Activated CD4-positive, CD25-positive, alpha-beta regulatory T cell treated with anti-CD3 and anti-CD28 coated beads, Interleukin-2, amount 50 U/mL, for 24 hours (primary cell): ENCODE measurements around the gene DTX4.

Experiments used
- ATAC-seq, 2 donors: fragments of 150-1000 bp; cut with Tn5 transposase; one replicate each; pipeline ENCODE4 v1.10.0; 2021; ENCODE audit warnings: mild to moderate bottlenecking in 1 of 2, moderate library complexity in 1 of 2

Gene DTX4

DNA sequence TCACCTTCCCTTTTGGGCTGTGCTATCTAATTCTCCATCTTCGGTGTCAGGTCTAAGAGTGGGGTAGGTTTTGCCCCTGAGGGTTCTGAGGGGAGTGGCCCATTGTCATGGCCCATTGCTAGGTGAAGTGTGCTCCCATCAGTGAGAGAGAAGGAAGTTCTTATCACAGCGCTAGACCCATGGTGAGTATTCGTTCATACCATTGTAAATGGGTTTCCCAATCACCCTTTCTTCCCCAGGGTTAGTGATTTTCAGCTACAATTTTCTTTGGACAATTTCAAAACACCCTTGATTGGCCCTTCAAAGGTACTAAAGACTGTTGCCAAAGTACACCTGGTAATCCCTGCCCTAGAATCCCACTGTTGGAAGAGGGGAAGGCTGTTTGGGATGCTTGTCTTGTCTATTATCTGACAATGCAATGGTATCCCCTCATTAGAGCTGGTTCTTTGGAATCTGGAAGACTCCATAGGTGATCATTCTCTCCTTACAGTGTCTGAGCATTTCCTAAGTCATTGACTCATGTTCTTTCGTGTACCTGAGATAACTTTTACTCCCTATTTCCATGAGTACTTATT lies 20.6 kb downstream of the DTX4 start:
- ATAC-seq: no peak

DNA sequence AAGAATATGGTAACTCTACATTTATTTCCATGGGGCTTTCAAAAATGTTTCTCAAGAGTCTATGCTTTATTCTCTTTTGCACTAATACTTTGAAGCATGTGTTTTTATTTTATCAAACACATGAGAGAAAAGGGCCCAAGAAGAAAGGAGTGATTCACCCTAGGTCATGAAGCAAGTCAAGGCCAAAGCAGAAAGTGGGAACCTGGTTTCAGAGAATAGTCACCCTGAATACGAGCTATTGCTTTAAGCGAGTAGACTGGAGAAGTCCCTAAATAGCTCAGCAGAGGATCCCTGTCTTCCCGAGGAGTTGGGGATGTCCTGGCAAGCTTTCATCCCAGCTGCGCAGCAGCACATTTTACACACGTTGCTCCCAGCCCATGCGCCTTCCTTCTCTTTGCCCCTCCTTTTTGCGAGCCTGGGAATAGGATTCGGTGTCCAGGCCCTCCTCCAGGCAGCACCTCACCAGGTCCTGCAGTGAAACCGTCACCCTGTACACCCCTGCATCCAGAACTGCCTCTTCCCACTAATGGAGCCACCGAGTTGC lies 21.7 kb downstream of the DTX4 start:
- no peak for ATAC-seq

- no peak for ATAC-seq
Observed at GRCh38 chr11:59195586-59195985, 23.7 kb downstream of the DTX4 start.

DNA sequence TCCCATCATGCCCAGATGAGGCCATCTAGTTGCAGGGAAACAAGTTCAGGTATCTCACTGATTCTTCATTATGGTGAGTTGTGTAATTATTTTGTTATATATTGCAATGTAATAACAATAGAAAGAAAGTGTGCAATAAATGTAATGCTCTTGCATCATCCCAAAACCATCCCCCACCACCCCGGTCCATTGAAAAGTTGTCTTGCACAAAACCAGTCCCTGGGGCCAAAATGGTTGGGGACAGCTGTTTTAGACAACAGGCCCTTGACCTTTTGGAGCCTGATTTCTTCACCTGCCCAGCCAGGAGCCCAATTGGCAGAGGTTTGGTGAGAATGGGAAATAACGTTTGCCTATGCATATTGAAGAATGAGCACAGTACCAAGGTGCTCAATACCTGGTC lies 24.8 kb downstream of the DTX4 start:
- ATAC-seq: no peak

- ATAC-seq: no peak
Observed at GRCh38 chr11:59197991-59198390, 26.1 kb downstream of the DTX4 start.

DNA sequence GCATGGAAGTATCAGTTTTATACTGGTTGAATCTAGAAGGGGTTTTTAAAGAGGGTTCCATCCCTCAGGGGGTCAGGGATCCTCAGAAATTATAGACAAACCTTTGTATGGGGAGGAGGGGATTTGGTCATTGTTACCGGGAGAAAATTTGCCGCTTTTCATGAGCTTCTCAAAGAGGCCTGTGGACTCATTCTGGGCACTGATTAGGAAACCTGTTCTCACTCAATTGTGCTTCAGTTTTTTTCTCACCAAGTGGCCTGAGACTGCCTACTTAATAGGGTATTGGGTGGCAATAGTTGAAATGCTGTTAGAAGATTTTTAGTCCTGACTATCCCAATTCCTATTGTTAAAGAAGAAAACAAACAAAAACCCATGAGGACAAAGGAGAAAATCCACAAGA lies 26.8 kb downstream of the DTX4 start:
- no peak for ATAC-seq

DNA sequence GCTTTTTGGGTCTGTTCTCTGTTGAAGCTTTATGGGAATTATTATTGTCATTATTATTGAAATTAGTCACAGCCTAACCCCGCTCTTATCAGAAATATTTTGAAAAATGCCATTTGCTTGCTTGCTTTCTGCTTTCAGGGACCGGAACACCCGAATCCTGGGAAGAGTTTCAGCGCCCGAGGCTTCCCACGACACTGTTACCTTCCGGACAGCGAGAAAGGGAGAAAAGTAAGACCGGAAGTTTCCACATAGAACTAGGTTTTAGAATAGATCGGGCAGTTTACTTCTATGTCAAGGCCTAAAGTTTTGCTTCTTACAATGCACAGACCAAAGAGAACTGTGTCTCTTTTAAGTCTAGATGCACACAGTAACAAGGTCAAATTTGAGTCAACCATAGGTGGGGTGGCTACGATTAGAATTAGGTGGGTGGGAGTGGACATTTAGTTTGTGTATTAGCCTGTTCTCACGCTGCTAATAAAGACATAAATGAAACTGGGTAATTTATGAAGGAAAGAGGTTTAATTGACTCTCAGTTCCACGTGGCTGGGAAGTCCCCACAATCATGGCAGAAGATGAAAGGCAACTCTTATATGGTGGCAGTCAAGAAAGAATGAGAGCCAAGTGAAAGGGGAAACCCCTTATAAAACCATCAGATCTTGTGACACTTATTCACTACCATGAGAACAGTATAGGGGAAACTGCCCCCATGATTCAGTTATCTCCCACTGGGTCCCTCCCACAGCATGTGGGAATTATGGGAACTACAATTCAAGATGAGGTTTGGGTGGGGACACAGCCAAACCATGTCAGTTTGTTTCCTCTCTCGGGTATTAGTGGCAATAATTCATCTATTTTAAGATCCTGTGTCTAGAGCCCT lies 27.9 kb downstream of the DTX4 start:
- peak; percentile 86 to 92 for ATAC-seq

- peak; percentile 49 to 55 for ATAC-seq
Observed at GRCh38 chr11:59200423-59200746, 28.5 kb downstream of the DTX4 start.

GRCh38 chr11:59201353-59201752 lies 29.4 kb downstream of the DTX4 start:
- ATAC-seq: no peak

- ATAC-seq: no peak
Observed at GRCh38 chr11:59204746-59205145, 32.8 kb downstream of the DTX4 start.

- no peak for ATAC-seq
Observed at GRCh38 chr11:59205648-59206047, 33.7 kb downstream of the DTX4 start.

GRCh38 chr11:59206635-59207034 lies 34.7 kb downstream of the DTX4 start:
- ATAC-seq: no peak

GRCh38 chr11:59207988-59208451 lies 36.1 kb downstream of the DTX4 start:
- peak; percentile 35 to 39 for ATAC-seq

DNA sequence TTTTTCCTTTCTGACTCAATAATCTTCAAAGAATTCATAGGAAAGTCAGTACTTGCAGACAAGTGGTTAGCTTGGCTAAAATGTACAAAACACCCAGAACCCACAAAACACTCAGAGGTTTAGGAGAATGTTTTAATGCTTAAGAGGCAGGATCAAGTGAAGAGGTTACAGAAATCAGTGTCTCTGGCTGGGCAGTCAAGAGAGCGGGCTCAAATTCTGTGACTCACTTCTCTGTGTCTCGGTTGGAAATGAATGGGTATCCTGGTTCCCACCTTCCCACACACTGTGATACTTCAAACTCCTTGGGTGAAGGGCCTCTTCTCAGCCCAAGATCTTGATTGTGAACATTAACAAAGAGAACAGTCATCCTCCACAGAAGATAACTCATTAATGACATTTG lies 37.0 kb downstream of the DTX4 start:
- peak in 1 of 2 donors; percentile 44 for ATAC-seq

DNA sequence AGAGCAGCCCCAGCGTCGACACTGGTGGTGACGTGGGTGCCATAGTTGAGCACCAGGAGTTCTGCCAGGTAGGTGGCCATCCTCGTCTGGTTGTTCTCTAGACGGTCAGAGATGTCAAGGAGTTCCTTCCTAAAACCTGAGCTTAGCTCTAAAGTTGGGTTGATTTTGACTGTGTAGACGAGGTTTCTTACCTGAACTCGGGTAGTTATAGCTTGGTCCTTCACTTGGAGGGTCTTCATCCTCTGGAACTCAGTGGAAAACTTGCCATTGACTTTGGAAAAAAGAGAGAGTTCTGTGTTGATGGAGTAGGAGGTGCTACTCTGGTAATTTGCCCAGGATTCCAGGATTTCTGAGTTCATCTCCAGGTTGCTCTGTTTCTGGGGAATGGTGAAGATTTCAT lies 40.3 kb downstream of the DTX4 start:
- no peak for ATAC-seq

DNA sequence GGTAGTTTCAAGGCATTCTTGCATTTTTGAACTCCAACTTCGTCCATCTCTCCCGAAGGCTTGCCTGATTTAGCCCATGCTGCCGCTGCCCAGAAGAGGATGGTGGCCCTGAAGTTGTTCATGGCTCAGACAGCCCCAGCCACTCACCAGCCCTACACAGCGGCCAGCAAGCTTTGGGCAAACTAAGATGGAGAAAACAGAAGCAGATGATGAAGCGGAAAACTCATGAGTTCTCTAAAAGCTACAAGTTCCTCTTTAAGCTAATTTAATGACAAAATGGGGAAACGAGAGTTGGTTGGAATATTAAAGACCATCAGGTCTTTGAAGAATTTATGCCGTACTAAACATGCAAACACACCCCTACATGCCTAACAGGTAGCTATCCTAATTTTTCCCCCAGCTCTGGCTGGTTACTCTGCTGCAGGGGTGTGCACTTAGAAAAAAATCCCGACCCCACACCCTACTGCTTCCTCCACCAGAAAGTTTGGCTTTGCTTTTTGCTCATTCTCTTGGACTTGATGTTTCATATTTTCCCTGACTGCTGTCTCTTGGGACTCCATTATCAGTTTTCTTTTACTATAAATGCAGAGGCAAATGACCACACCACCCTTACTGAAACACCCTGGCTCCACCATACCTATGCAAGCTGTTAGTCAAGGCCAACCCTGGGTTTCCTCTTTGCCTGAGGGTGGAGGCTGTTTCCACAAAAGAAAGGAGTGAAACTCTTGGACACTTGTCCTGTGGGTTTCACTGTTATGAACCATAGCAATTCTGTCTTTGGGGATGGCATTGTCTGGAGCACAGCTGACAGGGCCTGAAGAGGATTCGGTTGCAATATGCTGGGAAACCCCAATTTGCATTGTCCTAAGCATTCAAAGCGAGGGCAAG lies 41.1 kb downstream of the DTX4 start, which contains the start of gene MPEG1:
Gene MPEG1 (minus strand): TSS at position 184 of the 888 bp plus-strand sequence. CDS start 62 bp downstream, at position 122.
- ATAC-seq: peak in 1 of 2 donors; percentile 27

DNA sequence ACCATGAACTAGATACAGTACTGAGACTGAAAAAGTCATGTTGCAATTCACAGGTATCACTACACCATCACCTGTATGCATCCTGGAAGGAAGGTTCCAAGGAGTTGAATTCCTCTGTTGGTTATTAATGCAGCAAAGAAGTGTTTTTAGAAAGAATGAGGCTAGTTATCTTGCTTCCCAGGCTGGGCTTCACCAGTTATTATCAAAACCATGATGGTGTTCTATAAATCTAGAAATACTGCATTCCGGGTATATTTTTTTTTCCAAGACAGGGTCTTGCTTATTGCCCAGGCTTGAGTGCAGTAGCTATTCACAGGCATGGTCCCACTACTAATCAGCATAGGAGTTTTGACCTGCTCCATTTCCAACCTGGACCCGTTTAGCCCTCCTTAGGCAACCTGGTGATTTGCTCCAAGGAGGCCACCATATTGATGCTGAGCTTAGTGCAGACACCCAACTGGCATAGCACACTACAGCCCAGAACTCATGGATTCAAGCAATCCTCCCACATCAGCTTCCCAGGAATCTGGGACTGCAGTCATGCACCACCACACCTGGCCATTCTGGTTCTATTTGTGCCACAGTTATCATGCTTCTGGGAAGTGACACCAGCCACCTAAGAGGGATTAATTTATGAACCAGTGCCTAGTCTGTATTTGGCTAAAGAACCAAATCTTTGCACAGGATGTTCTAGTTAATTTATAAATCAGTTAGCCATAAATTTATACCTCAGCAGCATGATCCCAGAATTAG lies 42.4 kb downstream of the DTX4 start:
- no peak for ATAC-seq

GRCh38 chr11:59216641-59217564 lies 45.0 kb downstream of the DTX4 start:
- ATAC-seq: peak; percentile 23 to 41

- ATAC-seq: no peak
Observed at GRCh38 chr11:59218319-59218718, 46.4 kb downstream of the DTX4 start.

GRCh38 chr11:59218893-59219292 lies 47.0 kb downstream of the DTX4 start:
- ATAC-seq: peak in 1 of 2 donors; percentile 41

DNA sequence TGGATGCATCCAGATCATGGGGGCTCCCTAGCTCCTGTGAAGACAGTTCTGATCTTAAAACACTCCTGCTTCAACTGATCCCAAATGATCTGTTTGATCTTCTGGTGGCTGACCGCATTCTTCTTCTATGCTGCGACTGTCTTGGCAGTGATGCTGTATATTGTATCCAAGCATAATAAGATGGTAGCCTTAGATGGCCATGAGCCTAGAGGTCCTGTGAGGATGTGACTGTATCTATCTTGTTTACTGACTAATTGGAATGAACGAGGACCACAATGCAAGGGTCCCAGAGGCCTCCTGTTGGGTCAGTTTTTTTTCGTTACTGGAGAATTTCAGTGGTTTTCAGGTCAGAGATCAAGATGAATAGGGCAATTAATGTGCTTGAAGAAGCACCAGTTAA lies 47.9 kb downstream of the DTX4 start:
- no peak for ATAC-seq
